ENCODE measurements around the gene MOXD1.

DNA sequence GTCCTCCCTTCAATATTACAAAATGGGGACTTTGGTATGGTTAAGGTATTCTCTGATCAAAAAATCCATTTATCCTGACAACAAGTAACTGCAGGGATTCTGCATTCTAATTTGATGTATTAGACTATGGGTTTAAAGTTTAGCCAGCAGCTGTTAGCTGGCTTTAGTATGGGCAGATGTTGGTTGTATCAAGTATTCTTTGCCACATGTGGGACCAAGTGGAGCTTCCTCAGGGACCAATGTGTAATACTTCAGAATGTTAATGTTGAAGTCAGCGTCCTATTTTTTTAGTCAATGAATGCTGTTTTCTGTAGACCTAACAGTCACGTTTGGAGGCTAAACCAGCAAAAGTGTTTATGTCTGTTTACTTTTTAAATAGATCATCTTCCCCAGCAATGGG lies 41.4 kb downstream of the MOXD1 start:
- TF ChIP-seq, protein P1, sequence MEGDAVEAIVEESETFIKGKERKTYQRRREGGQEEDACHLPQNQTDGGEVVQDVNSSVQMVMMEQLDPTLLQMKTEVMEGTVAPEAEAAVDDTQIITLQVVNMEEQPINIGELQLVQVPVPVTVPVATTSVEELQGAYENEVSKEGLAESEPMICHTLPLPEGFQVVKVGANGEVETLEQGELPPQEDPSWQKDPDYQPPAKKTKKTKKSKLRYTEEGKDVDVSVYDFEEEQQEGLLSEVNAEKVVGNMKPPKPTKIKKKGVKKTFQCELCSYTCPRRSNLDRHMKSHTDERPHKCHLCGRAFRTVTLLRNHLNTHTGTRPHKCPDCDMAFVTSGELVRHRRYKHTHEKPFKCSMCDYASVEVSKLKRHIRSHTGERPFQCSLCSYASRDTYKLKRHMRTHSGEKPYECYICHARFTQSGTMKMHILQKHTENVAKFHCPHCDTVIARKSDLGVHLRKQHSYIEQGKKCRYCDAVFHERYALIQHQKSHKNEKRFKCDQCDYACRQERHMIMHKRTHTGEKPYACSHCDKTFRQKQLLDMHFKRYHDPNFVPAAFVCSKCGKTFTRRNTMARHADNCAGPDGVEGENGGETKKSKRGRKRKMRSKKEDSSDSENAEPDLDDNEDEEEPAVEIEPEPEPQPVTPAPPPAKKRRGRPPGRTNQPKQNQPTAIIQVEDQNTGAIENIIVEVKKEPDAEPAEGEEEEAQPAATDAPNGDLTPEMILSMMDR (IDR thresholded peaks at IDR 0.05): no peak
- TF ChIP-seq EZH2 (IDR thresholded peaks at IDR 0.05): no peak
